Measurements from ENCODE around the gene CDH23. TPM values are rescaled to one million over a fixed set of nuclear protein-coding genes. Genes with fewer than 3 reads are reported as not detected.
A peak's percentile ranks its signal among the peaks of the same experiment; 100 is the strongest.
"Not testable (repeated sequence)": the region's sequence is repeated elsewhere in the genome, so short reads cannot be mapped to it uniquely, and the experiment has no call there.

The CDH23 gene
- polyA plus RNA-seq, 1 donor from 2014 or later: 6.6 TPM

DNA sequence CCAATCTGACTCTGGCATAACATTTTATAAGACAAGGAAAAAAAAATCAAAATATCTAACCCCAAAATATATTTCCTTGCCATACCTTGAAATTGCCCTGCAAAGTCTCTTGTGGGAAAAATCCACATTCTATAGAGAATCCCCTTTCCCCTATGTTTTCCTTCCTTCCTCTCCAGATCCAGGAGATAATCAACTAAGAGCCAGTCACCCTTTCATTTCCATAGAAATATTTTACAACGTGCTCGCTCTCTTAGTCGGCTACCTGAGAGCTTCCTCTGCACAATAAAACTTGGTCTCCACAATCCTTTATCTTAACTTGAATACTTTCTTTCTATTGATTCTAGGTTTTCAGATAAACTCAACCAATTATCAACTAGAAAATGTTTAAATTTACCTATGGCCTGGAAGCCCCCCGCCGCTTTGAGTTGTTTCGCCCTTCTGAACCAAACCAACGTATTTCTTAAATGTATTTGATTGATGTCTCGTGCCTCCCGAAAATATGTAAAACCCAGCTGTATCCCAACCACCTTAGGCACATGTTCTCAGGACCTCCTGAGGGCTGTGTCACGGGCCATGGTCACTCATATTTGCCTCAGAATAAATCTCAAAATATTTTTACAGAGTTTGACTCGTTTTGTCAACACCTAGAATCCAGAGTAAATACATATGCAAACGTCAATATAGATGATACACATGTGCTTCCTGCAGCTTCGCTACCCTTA, 453.5 kb downstream of the CDH23 start:
- Histone ChIP-seq H3K27me3 (ENCODE audit: insufficient read depth, low read depth, low read length) (no peaks in the 10 kb centered on the region), H3K9me2 (ENCODE audit: insufficient read depth, low read length) (no peaks in the 10 kb centered on the region), H3K4me2 (ENCODE audit: low read length) (peak overlapping the region; percentile 86), H3K4me3 (ENCODE audit: low read length) (peak overlapping the region; percentile 100), H3K9ac (ENCODE audit: low read length) (peak overlapping the region; percentile 98), H3K36me3 (ENCODE audit: insufficient read depth, low read length) (no peaks in the 10 kb centered on the region), H2AFZ (ENCODE audit: low read depth, low read length) (peak overlapping the region; percentile 76), H3F3A (ENCODE audit: insufficient read depth, low read length, poor library complexity, severe bottlenecking) (peaks cover 3% of the 10 kb centered on the region), H3K79me2 (replicated peaks; ENCODE audit: insufficient read depth, low read length) (peaks cover 58% of the 10 kb centered on the region), H3K27ac (ENCODE audit: low read length) (peak overlapping the region; percentile 98), H3K9me3 (ENCODE audit: low read length) (no peaks in the 10 kb centered on the region), H4K20me1 (ENCODE audit: insufficient read depth) (peaks cover 6% of the 10 kb centered on the region)
- TF ChIP-seq MXI1 (conservative IDR thresholded peaks at IDR 0.05; ENCODE audit: poor library complexity, severe bottlenecking): no peak
- TF ChIP-seq RAD21 (conservative IDR thresholded peaks at IDR 0.05): no peak

GRCh38 chr10:71850743-71851464, 454.2 kb downstream of the CDH23 start, which contains the start of gene PSAP:
PSAP (minus strand) TSS chr10:71851251; CDS start chr10:71851221, 30 bp downstream.
- Histone ChIP-seq H2AFZ (ENCODE audit: low read depth, low read length) (peak within 1 kb of the TSS; percentile 76), H4K20me1 (ENCODE audit: insufficient read depth) (peaks cover 6% of the 10 kb centered on the region), H3K4me3 (ENCODE audit: low read length) (peak within 1 kb of the TSS; percentile 100), H3K27me3 (ENCODE audit: insufficient read depth, low read depth, low read length) (no peaks in the 10 kb centered on the region), H3K36me3 (ENCODE audit: insufficient read depth, low read length) (no peaks in the 10 kb centered on the region), H3K9ac (ENCODE audit: low read length) (peak within 1 kb of the TSS; percentile 98), H3K9me3 (ENCODE audit: low read length) (no peaks in the 10 kb centered on the region), H3F3A (ENCODE audit: insufficient read depth, low read length, poor library complexity, severe bottlenecking) (peaks cover 3% of the 10 kb centered on the region), H3K27ac (ENCODE audit: low read length) (peak within 1 kb of the TSS; percentile 98), H3K79me2 (replicated peaks; ENCODE audit: insufficient read depth, low read length) (peaks cover 51% of the 10 kb centered on the region), H3K4me2 (ENCODE audit: low read length) (peak within 1 kb of the TSS; percentile 86), H3K9me2 (ENCODE audit: insufficient read depth, low read length) (no peaks in the 10 kb centered on the region)
- TF ChIP-seq MXI1 (conservative IDR thresholded peaks at IDR 0.05; ENCODE audit: poor library complexity, severe bottlenecking) (peak; percentile 89), TAF1 (IDR thresholded peaks at IDR 0.05; ENCODE audit: low read depth) (peak; percentile 96), POLR2AphosphoS5 (IDR thresholded peaks at IDR 0.05) (peak; percentile 100), EP300 (conservative IDR thresholded peaks at IDR 0.05; ENCODE audit: poor library complexity, severe bottlenecking) (peak; percentile 28), EZH2 (IDR thresholded peaks at IDR 0.05; ENCODE audit: borderline replicate concordance, insufficient read depth, low read length, poor library complexity, severe bottlenecking) (no peak), SMC3 (conservative IDR thresholded peaks at IDR 0.05; ENCODE audit: poor library complexity) (peak; percentile 53), RAD21 (conservative IDR thresholded peaks at IDR 0.05) (peak; percentile 51)
- TF ChIP-seq, protein P1, sequence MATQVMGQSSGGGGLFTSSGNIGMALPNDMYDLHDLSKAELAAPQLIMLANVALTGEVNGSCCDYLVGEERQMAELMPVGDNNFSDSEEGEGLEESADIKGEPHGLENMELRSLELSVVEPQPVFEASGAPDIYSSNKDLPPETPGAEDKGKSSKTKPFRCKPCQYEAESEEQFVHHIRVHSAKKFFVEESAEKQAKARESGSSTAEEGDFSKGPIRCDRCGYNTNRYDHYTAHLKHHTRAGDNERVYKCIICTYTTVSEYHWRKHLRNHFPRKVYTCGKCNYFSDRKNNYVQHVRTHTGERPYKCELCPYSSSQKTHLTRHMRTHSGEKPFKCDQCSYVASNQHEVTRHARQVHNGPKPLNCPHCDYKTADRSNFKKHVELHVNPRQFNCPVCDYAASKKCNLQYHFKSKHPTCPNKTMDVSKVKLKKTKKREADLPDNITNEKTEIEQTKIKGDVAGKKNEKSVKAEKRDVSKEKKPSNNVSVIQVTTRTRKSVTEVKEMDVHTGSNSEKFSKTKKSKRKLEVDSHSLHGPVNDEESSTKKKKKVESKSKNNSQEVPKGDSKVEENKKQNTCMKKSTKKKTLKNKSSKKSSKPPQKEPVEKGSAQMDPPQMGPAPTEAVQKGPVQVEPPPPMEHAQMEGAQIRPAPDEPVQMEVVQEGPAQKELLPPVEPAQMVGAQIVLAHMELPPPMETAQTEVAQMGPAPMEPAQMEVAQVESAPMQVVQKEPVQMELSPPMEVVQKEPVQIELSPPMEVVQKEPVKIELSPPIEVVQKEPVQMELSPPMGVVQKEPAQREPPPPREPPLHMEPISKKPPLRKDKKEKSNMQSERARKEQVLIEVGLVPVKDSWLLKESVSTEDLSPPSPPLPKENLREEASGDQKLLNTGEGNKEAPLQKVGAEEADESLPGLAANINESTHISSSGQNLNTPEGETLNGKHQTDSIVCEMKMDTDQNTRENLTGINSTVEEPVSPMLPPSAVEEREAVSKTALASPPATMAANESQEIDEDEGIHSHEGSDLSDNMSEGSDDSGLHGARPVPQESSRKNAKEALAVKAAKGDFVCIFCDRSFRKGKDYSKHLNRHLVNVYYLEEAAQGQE (IDR thresholded peaks at IDR 0.05; ENCODE audit: borderline replicate concordance): peak; percentile 92
- TF ChIP-seq, protein P2, sequence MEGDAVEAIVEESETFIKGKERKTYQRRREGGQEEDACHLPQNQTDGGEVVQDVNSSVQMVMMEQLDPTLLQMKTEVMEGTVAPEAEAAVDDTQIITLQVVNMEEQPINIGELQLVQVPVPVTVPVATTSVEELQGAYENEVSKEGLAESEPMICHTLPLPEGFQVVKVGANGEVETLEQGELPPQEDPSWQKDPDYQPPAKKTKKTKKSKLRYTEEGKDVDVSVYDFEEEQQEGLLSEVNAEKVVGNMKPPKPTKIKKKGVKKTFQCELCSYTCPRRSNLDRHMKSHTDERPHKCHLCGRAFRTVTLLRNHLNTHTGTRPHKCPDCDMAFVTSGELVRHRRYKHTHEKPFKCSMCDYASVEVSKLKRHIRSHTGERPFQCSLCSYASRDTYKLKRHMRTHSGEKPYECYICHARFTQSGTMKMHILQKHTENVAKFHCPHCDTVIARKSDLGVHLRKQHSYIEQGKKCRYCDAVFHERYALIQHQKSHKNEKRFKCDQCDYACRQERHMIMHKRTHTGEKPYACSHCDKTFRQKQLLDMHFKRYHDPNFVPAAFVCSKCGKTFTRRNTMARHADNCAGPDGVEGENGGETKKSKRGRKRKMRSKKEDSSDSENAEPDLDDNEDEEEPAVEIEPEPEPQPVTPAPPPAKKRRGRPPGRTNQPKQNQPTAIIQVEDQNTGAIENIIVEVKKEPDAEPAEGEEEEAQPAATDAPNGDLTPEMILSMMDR (IDR thresholded peaks at IDR 0.05; ENCODE audit: poor library complexity, severe bottlenecking): peak; percentile 36

DNA sequence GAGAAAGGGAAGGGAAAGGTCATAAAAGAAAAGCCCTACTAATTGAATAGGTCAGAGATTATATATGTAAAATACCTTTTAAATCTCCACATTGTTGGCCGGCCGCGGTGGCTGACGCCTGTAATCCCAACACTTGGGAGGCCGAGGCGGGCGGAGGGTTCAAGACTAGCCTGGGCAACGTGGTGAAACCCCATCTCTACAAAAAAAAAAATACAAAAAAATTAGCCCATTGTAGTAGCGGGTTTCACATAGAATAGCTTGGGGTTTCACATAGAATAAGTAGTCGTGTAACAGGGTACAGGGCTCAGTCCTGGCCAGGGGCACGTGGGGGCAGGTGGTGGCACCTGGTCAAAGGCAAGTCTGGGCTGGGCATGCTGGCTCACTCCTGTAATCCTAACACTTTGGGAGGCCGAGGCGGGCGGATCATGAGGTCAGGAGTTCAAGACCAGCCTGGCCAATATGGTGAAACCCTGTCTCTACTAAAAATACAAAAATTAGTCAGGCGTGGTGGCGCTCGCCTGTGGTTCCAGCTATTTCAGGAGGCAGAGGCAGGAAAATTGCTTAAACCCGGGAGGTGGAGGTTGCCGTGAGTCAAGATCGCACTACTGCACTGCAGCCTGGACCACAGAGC, 454.9 kb downstream of the CDH23 start:
- Histone ChIP-seq H3K4me3 (ENCODE audit: low read length) (peak overlapping the region; percentile 100), H3K27ac (ENCODE audit: low read length) (peak overlapping the region; percentile 45), H3K9ac (ENCODE audit: low read length) (peak overlapping the region; percentile 98), H3K79me2 (replicated peaks; ENCODE audit: insufficient read depth, low read length) (peaks cover 45% of the 10 kb centered on the region)
- not testable (repeated sequence) for H3K9me2 ChIP-seq (ENCODE audit: insufficient read depth, low read length); H3K4me2 ChIP-seq (ENCODE audit: low read length); H3K27me3 ChIP-seq (ENCODE audit: insufficient read depth, low read depth, low read length); H3K9me3 ChIP-seq (ENCODE audit: low read length); H4K20me1 ChIP-seq (ENCODE audit: insufficient read depth); H3K36me3 ChIP-seq (ENCODE audit: insufficient read depth, low read length); H2AFZ ChIP-seq (ENCODE audit: low read depth, low read length); H3F3A ChIP-seq (ENCODE audit: insufficient read depth, low read length, poor library complexity, severe bottlenecking)

All from neural cell (in vitro differentiated cells).